Nucleus accumbens (tissue), 56 donors: ENCODE data around the gene ZMYND8.
"Not testable (repeated sequence)": the region's sequence is repeated elsewhere in the genome, so short reads cannot be mapped to it uniquely, and the experiment has no call there.

Source experiments
- DNase-seq, 56 donors: peaks; one replicate each; lab custom pipeline; 2025; lab: John Stamatoyannopoulos, UW

ZMYND8 gene

GRCh38 chr20:47356526-47357295 is at the start of gene ZMYND8:
TSS of gene ZMYND8 (minus strand) at chr20:47356699. CDS start at chr20:47356670, 29 bp downstream.
- peak; percentile 67 to 98 (median 94) for DNase-seq

- DNase-seq, result no peak
Measured at GRCh38 chr20:47405775-47406325, 49.4 kb upstream of the ZMYND8 start.

- DNase-seq, result peak in 1 of 56 donors; percentile 3
Measured at GRCh38 chr20:47400685-47401084, 44.2 kb upstream of the ZMYND8 start.

- DNase-seq, result no peak
Measured at GRCh38 chr20:47397652-47398301, 41.3 kb upstream of the ZMYND8 start.

- DNase-seq, result no peak
Measured at GRCh38 chr20:47396762-47397476, 40.4 kb upstream of the ZMYND8 start.

GRCh38 chr20:47393796-47394514 is 37.5 kb upstream of the ZMYND8 start:
- DNase-seq, result not testable (repeated sequence)

GRCh38 chr20:47392721-47393073 is 36.2 kb upstream of the ZMYND8 start:
- DNase-seq, result no peak

GRCh38 chr20:47392015-47392720 is 35.7 kb upstream of the ZMYND8 start:
- peak in 2 of 56 donors; percentile 3 to 12 for DNase-seq

GRCh38 chr20:47391276-47392010 is 34.9 kb upstream of the ZMYND8 start:
- no peak for DNase-seq

GRCh38 chr20:47389867-47390347 is 33.4 kb upstream of the ZMYND8 start:
- DNase-seq, result no peak

- DNase-seq, result not testable (repeated sequence)
Measured at GRCh38 chr20:47385968-47386367, 29.5 kb upstream of the ZMYND8 start.

- DNase-seq, result no peak
Measured at GRCh38 chr20:47382746-47383415, 26.4 kb upstream of the ZMYND8 start.

- DNase-seq, result no peak
Measured at GRCh38 chr20:47380481-47380880, 24.0 kb upstream of the ZMYND8 start.

GRCh38 chr20:47379433-47380150 is 23.1 kb upstream of the ZMYND8 start:
- DNase-seq, result peak in 17 of 56 donors; percentile 6 to 35 (median 12)

- DNase-seq, result no peak
Measured at GRCh38 chr20:47377122-47377722, 20.7 kb upstream of the ZMYND8 start.

GRCh38 chr20:47376096-47376643 is 19.7 kb upstream of the ZMYND8 start:
- not testable (repeated sequence) for DNase-seq

- not testable (repeated sequence) for DNase-seq
Measured at GRCh38 chr20:47374121-47374520, 17.6 kb upstream of the ZMYND8 start.
